Skeletal muscle tissue (tissue), 4 donors: Measurements from ENCODE around the gene CAVIN2. TPM values are rescaled to one million over a fixed set of nuclear protein-coding genes. Genes with fewer than 3 reads are reported as not detected.

Experiments
- H3K27ac ChIP-seq: one replicate; pipeline ENCODE4 v1.7.0; 2013; ENCODE audit warnings: mild to moderate bottlenecking, low read depth, low read length, inconsistent platforms
- H3K27me3 ChIP-seq, 3 donors: one replicate each; pipeline ENCODE4 v1.7.0; 2013; ENCODE audit warnings: low read length in 3 of 3; ENCODE audit not compliant: control insufficient read depth in 3 of 3, insufficient read depth in 3 of 3
- H3K36me3 ChIP-seq, 3 donors: one replicate each; pipeline ENCODE4 v1.7.0; 2013; ENCODE audit warnings: low read length in 3 of 3; ENCODE audit not compliant: control insufficient read depth in 3 of 3, insufficient read depth in 3 of 3
- H3K4me1 ChIP-seq, 3 donors: one replicate each; pipeline ENCODE4 v1.7.0; 2013; ENCODE audit warnings: low read length in 3 of 3, mild to moderate bottlenecking in 3 of 3; ENCODE audit not compliant: control insufficient read depth in 3 of 3, insufficient read depth in 3 of 3
- H3K4me3 ChIP-seq, 3 donors: one replicate each; pipeline ENCODE4 v1.7.0; 2013; ENCODE audit warnings: low read length in 3 of 3
- H3K9ac ChIP-seq, 3 donors: one replicate each; pipeline ENCODE4 v1.7.0; 2013; ENCODE audit warnings: low read length in 3 of 3, mild to moderate bottlenecking in 3 of 3, moderate library complexity in 2 of 3, low read depth in 1 of 3
- H3K9me3 ChIP-seq, 3 donors: one replicate each; pipeline ENCODE4 v1.7.0; 2013; ENCODE audit warnings: low read length in 3 of 3; ENCODE audit not compliant: control insufficient read depth in 3 of 3
- total RNA-seq: library from RNA; depleted of rRNA; stranded (reverse); fragments of >200 nt; gene quantifications from one replicate; pipeline ENCODE4 v1.2.3, GENCODE V29; 2014
- donor health status: Osteomylitis.

The CAVIN2 gene
- total RNA-seq, 1 donor from 2014 or later: 19.3 TPM

DNA sequence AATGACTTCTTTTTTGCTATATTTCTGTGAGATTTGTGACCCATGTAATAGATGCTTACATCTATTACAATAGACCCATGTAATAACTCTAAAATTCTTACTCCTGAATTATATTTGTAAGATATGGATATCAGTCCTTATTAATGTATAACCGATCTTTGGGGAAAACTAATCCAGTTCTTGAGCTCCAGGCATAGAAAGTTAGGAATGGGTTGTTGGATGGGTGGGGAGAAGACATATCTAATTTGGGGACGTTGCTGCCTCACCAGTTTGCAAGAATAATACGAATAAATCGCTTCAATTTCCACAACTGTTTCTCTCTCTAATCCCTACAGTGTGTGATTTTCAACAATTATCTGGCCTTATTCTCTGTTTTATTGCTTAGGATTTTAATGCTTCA lies 13.5 kb downstream of the CAVIN2 start:
- H3K9me3 ChIP-seq: no peaks in the 10 kb centered on the region
- H3K27ac ChIP-seq: no peak overlapping the region
- no peaks in the 10 kb centered on the region for H3K27me3 ChIP-seq
- no peak overlapping the region for H3K4me3 ChIP-seq
- H3K36me3 ChIP-seq: peaks cover 0 to 9% (median 4%) of the 10 kb centered on the region in 3 donors
- no peaks in the 10 kb centered on the region for H3K4me1 ChIP-seq
- H3K9ac ChIP-seq: no peak overlapping the region

GRCh38 chr2:191832668-191833067 lies 14.2 kb downstream of the CAVIN2 start:
- Histone ChIP-seq H3K27ac (no peak overlapping the region), H3K27me3 (no peaks in the 10 kb centered on the region), H3K9me3 (no peaks in the 10 kb centered on the region), H3K4me3 (no peak overlapping the region), H3K9ac (no peak overlapping the region), H3K36me3 (peaks cover 0 to 9% (median 4%) of the 10 kb centered on the region in 3 donors), H3K4me1 (no peaks in the 10 kb centered on the region)

DNA sequence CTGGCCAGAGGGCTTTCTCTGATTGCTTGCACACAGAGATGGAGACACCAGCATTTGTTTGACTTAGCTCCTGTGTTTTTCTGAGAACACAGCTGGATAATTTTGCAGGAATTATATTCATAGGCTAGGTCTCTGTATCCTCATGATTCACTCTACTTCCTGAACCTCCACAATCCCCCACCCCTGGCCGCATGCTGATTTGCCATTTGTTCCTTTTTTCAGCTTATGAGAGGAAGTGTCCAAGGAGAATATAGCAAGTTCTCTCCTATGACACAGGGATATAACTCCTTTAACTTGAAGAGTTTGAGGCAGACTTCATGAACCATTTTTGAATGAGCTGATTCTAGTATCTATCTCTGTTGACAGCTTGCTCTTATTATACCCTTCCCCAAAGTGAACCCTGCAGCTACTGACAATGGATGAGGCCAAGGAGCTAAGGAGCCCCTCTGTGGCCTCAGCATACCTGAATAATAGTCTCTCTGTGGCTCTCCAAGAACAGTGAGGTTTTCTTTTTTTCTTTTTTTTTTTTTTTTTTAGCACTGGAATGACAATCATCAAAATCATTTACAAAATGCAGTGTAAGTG lies 15.4 kb downstream of the CAVIN2 start:
- Histone ChIP-seq H3K9ac (no peak overlapping the region), H3K36me3 (peaks cover 0 to 9% (median 4%) of the 10 kb centered on the region in 3 donors), H3K4me3 (no peak overlapping the region), H3K27ac (no peak overlapping the region), H3K27me3 (no peaks in the 10 kb centered on the region), H3K9me3 (no peaks in the 10 kb centered on the region), H3K4me1 (no peaks in the 10 kb centered on the region)

DNA sequence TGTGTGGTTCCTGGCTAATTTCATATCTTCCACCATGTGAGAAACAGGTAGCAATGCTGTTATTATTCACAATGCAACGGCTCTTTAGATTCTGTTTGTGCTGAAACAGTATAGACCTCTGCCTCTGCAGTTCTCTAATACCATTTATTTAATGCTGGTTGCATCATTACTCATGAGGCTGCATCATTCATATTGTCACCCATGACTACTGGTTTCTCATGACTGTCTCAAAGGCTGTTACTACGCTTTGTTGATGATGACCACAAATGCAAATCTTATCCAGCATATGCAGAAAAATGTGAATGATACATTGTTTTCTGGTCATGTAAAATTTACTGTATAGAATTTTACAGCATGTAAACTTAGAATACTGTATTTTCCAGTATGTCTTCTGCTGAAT lies 22.5 kb downstream of the CAVIN2 start:
- Histone ChIP-seq H3K36me3 (no peaks in the 10 kb centered on the region), H3K9ac (no peak overlapping the region), H3K27me3 (no peaks in the 10 kb centered on the region), H3K4me1 (no peaks in the 10 kb centered on the region), H3K27ac (no peak overlapping the region), H3K9me3 (no peaks in the 10 kb centered on the region), H3K4me3 (no peak overlapping the region)

GRCh38 chr2:191821078-191821477 lies 25.8 kb downstream of the CAVIN2 start:
- H3K4me3 ChIP-seq: no peak overlapping the region
- no peaks in the 10 kb centered on the region for H3K27me3 ChIP-seq
- no peaks in the 10 kb centered on the region for H3K36me3 ChIP-seq
- no peak overlapping the region for H3K9ac ChIP-seq
- H3K4me1 ChIP-seq: no peaks in the 10 kb centered on the region
- H3K9me3 ChIP-seq: no peaks in the 10 kb centered on the region
- H3K27ac ChIP-seq: no peak overlapping the region

- Histone ChIP-seq H3K36me3 (no peaks in the 10 kb centered on the region), H3K4me1 (no peaks in the 10 kb centered on the region), H3K27ac (no peak overlapping the region), H3K9ac (no peak overlapping the region), H3K4me3 (no peak overlapping the region), H3K27me3 (no peaks in the 10 kb centered on the region), H3K9me3 (no peaks in the 10 kb centered on the region)
These were observed 28.1 kb downstream of the CAVIN2 start for GRCh38 chr2:191818725-191819350.

- Histone ChIP-seq H3K4me3 (no peak overlapping the region), H3K27ac (no peak overlapping the region), H3K9ac (no peak overlapping the region), H3K9me3 (no peaks in the 10 kb centered on the region), H3K4me1 (no peaks in the 10 kb centered on the region), H3K36me3 (no peaks in the 10 kb centered on the region), H3K27me3 (no peaks in the 10 kb centered on the region)
These were observed 28.8 kb downstream of the CAVIN2 start for GRCh38 chr2:191818133-191818532.

DNA sequence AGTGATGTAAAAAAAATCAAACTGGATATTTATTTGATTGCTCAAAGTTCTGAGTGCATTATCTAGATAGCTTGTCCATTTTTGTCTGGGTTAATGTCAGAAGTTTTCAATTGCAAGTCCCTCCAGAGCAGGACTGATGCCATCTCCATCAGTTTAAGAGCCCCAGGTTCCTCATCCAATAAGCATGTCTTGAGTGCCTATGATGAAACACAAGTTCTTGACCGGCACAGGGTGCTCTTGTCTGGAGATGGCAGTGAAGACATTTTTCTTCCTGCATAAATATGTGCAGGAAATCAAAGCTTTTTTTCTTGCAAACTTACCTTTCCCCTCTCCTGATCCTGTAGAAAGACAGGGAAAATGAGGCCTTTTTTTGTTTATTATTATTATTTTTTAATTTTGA lies 31.9 kb downstream of the CAVIN2 start:
- no peak overlapping the region for H3K4me3 ChIP-seq
- no peaks in the 10 kb centered on the region for H3K36me3 ChIP-seq
- no peak overlapping the region for H3K9ac ChIP-seq
- H3K27ac ChIP-seq: no peak overlapping the region
- no peaks in the 10 kb centered on the region for H3K9me3 ChIP-seq
- no peaks in the 10 kb centered on the region for H3K27me3 ChIP-seq
- H3K4me1 ChIP-seq: peaks cover 0 to 2% (median 0%) of the 10 kb centered on the region in 3 donors

GRCh38 chr2:191813943-191814342 lies 32.9 kb downstream of the CAVIN2 start:
- H3K27ac ChIP-seq: no peak overlapping the region
- H3K4me3 ChIP-seq: no peak overlapping the region
- no peaks in the 10 kb centered on the region for H3K9me3 ChIP-seq
- H3K4me1 ChIP-seq: peaks cover 0 to 2% (median 0%) of the 10 kb centered on the region in 3 donors
- no peaks in the 10 kb centered on the region for H3K27me3 ChIP-seq
- no peaks in the 10 kb centered on the region for H3K36me3 ChIP-seq
- no peak overlapping the region for H3K9ac ChIP-seq

DNA sequence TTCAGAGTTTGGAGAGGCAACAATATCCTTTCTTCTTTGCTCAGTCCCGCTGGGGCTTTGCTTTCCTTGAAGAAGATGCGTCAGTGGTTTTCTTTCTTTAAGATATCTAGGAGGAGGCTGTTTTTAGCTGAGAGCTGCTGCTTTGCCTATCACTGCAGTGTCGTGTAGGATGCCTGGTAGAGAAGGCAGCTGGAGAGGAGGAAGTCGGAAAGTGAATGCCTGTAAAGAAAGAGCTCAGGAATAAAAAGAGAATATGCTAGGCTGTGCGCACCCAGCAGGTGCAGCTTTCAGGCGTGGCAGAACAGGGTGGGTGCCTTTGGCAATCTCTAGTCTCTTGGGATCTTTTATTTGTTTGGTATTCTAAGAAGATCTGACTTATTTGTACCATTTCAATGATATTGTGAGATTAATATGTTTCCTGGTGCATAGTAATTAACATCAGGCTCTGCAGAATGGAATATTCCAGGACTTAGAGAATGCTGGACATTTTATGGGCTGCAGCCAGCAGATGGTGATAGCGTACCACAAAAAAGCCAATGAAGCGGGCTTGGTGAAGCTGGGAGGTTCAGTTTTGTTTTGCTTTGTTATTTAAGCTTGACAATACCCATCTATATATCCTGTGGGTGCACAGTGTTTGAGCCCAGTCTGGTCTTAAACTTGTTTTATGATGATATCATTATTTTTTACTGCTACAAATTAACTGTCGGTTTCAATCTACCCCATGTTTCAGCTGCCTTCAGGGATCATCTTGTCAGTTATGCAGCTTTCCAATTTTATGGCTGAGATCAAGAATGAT lies 34.9 kb downstream of the CAVIN2 start:
- no peak overlapping the region for H3K27ac ChIP-seq
- peaks cover 0 to 2% (median 0%) of the 10 kb centered on the region in 3 donors for H3K4me1 ChIP-seq
- peak overlapping the region in 2 of 3 donors; percentile 1 to 20 for H3K9ac ChIP-seq
- peak overlapping the region in 2 of 3 donors; percentile 9 to 59 for H3K4me3 ChIP-seq
- H3K27me3 ChIP-seq: no peaks in the 10 kb centered on the region
- no peaks in the 10 kb centered on the region for H3K36me3 ChIP-seq
- H3K9me3 ChIP-seq: no peaks in the 10 kb centered on the region
